ENCODE measurements around the gene AGFG2. TPM values are rescaled to one million over a fixed set of nuclear protein-coding genes. Genes with fewer than 3 reads are reported as not detected.
A peak's percentile ranks its signal among the peaks of the same experiment; 100 is the strongest.
"Not testable (repeated sequence)": the region's sequence is repeated elsewhere in the genome, so short reads cannot be mapped to it uniquely, and the experiment has no call there.

AGFG2 gene
- total RNA-seq, 2 donors from 2014 or later: 33.0 to 94.9 TPM

DNA sequence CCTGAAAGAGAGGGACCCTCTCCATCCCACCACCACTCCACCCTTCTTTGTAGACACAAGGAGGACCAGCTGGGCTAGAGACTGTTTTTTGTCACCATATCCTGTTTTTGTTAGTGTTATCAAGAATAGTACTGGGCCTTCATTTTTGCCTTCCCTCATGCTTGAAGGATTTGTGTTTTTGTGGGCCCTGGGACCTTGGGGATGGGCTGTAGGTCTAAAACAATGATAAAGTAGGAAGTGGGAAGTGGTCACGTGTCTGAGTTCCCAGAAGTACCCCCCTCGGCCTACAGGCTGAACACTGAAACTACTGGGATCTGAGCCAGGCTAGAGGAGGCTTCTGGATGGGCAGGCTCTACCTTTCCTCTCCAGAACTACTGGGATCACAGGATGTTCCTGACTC lies 8.9 kb downstream of the AGFG2 start:
- no peaks in the 10 kb centered on the region for H3K9me3 ChIP-seq
- TF ChIP-seq POLR2A (IDR thresholded peaks at IDR 0.05) (no peak), CTCF (IDR thresholded peaks at IDR 0.05) (peak in 2 of 4 experiments; percentile 16 to 25), POLR2AphosphoS5 (IDR thresholded peaks at IDR 0.05) (peak; percentile 34)
- intact Hi-C loops (cut with DNase I): no loop called here
- H3K4me1 ChIP-seq (replicated peaks): peaks cover 44% of the 10 kb centered on the region
- H3K36me3 ChIP-seq: no peaks in the 10 kb centered on the region
- H3K27me3 ChIP-seq (replicated peaks; ENCODE audit: insufficient read depth): no peaks in the 10 kb centered on the region
- 9% methylated on average over 2 of the region's 2 CpGs for WGBS
- no peak for DNase-seq (ENCODE audit: low spot score)
- peak overlapping the region; percentile 93 to 94 for H3K27ac ChIP-seq
- no peak overlapping the region for H3K4me3 ChIP-seq

DNA sequence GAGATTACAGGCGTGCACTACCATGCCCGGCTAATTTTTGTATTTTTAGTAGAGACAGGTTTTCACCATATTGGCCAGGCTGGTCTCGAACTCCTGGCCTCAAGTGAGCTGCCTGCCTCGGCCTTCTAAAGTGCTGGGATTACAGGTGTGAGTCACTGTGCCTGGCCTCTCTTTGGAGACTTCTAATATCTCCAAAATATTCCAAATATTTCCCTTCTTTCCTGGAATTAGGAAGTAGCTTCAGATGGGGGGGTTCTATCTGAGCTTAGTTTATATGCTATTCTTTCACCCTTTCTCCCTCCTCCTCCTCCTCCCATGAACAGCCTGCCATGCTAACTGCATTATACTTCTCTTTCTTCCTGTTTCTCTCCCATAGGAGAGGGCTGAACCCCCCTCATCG lies 9.4 kb downstream of the AGFG2 start:
- Histone ChIP-seq H3K27ac (peak overlapping the region; percentile 93 to 94), H3K4me1 (replicated peaks) (peaks cover 44% of the 10 kb centered on the region)
- H3K4me3 ChIP-seq; H3K9me3 ChIP-seq; H3K27me3 ChIP-seq (replicated peaks; ENCODE audit: insufficient read depth); DNase-seq (ENCODE audit: low spot score); intact Hi-C loops (cut with DNase I); H3K36me3 ChIP-seq: not testable (repeated sequence)
- 79% methylated on average over 5 of the region's 5 CpGs for WGBS

- Histone ChIP-seq H3K4me1 (replicated peaks) (peaks cover 9% of the 10 kb centered on the region), H3K4me3 (no peak overlapping the region), H3K27ac (no peak overlapping the region), H3K9me3 (no peaks in the 10 kb centered on the region), H3K27me3 (replicated peaks; ENCODE audit: insufficient read depth) (no peaks in the 10 kb centered on the region), H3K36me3 (peaks cover 0 to 11% of the 10 kb centered on the region in 2 donors)
- intact Hi-C loops (cut with DNase I): no loop called here
- no peak for TF ChIP-seq CTCF (IDR thresholded peaks at IDR 0.05)
- no peak for TF ChIP-seq POLR2A (IDR thresholded peaks at IDR 0.05)
- TF ChIP-seq POLR2AphosphoS5 (IDR thresholded peaks at IDR 0.05): no peak
- WGBS: 98% methylated on average over 2 of the region's 2 CpGs
- DNase-seq (ENCODE audit: low spot score): no peak
Measured at GRCh38 chr7:100552532-100552931, 13.5 kb downstream of the AGFG2 start.

DNA sequence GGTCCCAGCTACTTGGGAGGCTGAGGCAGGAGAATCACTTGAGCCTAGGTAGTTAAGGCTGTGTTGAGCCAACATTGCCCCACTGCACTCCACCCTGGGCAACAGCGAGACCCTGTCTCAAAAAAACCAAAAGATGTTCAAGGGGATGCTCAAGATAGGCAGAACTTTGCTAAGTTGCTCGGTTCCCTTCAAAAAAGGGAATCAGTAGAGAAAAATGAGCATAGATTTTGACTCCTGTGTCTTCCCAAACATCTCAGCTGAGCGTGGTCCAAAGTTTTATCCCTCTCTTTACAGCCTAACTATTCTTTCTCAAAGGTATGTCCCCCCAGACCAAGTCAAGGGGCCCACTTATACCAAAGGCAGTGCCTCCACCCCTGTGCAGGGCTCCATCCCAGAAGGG lies 14.0 kb downstream of the AGFG2 start:
- peaks cover 4% of the 10 kb centered on the region for H3K4me1 ChIP-seq (replicated peaks)
- 96% methylated on average over 3 of the region's 3 CpGs for WGBS
- H3K27ac ChIP-seq: no peak overlapping the region
- no peaks in the 10 kb centered on the region for H3K27me3 ChIP-seq (replicated peaks; ENCODE audit: insufficient read depth)
- TF ChIP-seq POLR2A (IDR thresholded peaks at IDR 0.05) (no peak), CTCF (IDR thresholded peaks at IDR 0.05) (no peak), POLR2AphosphoS5 (IDR thresholded peaks at IDR 0.05) (no peak)
- no peak overlapping the region for H3K4me3 ChIP-seq
- peaks cover 0 to 11% of the 10 kb centered on the region in 2 donors for H3K36me3 ChIP-seq
- no peaks in the 10 kb centered on the region for H3K9me3 ChIP-seq
- DNase-seq (ENCODE audit: low spot score): no peak
- intact Hi-C loops (cut with DNase I): no loop called here

GRCh38 chr7:100555701-100556100 lies 16.7 kb downstream of the AGFG2 start:
- intact Hi-C loops (cut with DNase I): no loop called here
- Histone ChIP-seq H3K9me3 (no peaks in the 10 kb centered on the region), H3K4me3 (no peak overlapping the region), H3K4me1 (replicated peaks) (no peaks in the 10 kb centered on the region), H3K27ac (no peak overlapping the region), H3K27me3 (replicated peaks; ENCODE audit: insufficient read depth) (no peaks in the 10 kb centered on the region), H3K36me3 (peaks cover 0 to 11% of the 10 kb centered on the region in 2 donors)
- TF ChIP-seq CTCF (IDR thresholded peaks at IDR 0.05): no peak
- no peak for TF ChIP-seq POLR2AphosphoS5 (IDR thresholded peaks at IDR 0.05)
- no peak for DNase-seq (ENCODE audit: low spot score)
- WGBS: 75% methylated on average over 5 of the region's 5 CpGs

Data from prostate gland (tissue), 2 donors.